Activated CD8-positive, alpha-beta memory T cell treated with anti-CD3 and anti-CD28 coated beads for 36 hours (primary cell): ENCODE results near the gene ZNF488. TPM values are rescaled to one million over a fixed set of nuclear protein-coding genes. Genes with fewer than 3 reads are reported as not detected.

Source experiments
- CTCF ChIA-PET: fragments of 350-600 bp; sonication (Branson Sonifier 250); formaldehyde crosslinking; loops from one replicate; lab custom pipeline; 2021; ENCODE audit warnings: antibody characterized with exemption; lab: Charles Lee
- POLR2A ChIA-PET: fragments of 350-600 bp; sonication (Branson Sonifier 250); formaldehyde crosslinking; loops from one replicate; lab custom pipeline; 2021; ENCODE audit warnings: antibody characterized with exemption; lab: Charles Lee
- total RNA-seq, 2 experiments: library from RNA; stranded (reverse); gene quantifications; one replicate each; pipeline ENCODE4 v1.2.3, GENCODE V29; 2021

The ZNF488 gene
- total RNA-seq, 2 experiments from 2014 or later: 0.34 to 0.38 TPM

GRCh38 chr10:47321521-47322195, 62.4 kb downstream of the ZNF488 start:
- CTCF ChIA-PET: interaction anchor here (0.7 to 1.3 kb wide), 2 partner anchors 274 kb away, joined by 3 read pairs; no protein-coding TSS in a partner anchor

GRCh38 chr10:47320812-47321211, 63.3 kb downstream of the ZNF488 start:
- CTCF ChIA-PET: interaction anchor here (1.3 kb wide), 1 partner anchor 273 kb away, joined by 3 read pairs; no protein-coding TSS in a partner anchor
- POLR2A ChIA-PET: interaction anchor here (0.8 kb wide), 1 partner anchor 21 kb away, joined by 3 read pairs; no protein-coding TSS in a partner anchor

More at GRCh38 chr10:47321521-47322195, 62.4 kb downstream of the ZNF488 start:
- POLR2A ChIA-PET: interaction anchor here (0.8 kb wide), 1 partner anchor 22 kb away, joined by 3 read pairs; no protein-coding TSS in a partner anchor

GRCh38 chr10:47319784-47320183, 64.3 kb downstream of the ZNF488 start:
- ChIA-PET CTCF (no interaction called here), POLR2A (no interaction called here)

- ChIA-PET CTCF (no interaction called here), POLR2A (no interaction called here)
Measured at GRCh38 chr10:47318706-47319105, 65.4 kb downstream of the ZNF488 start.

GRCh38 chr10:47317251-47317650, 66.8 kb downstream of the ZNF488 start:
- CTCF ChIA-PET: no interaction called here

GRCh38 chr10:47316131-47316530, 68.0 kb downstream of the ZNF488 start:
- ChIA-PET POLR2A (no interaction called here), CTCF (interaction anchor here (2.7 to 7.8 kb wide), 2 partner anchors 269 to 292 kb away, joined by 9 to 118 read pairs; no protein-coding TSS in a partner anchor)

More at GRCh38 chr10:47317251-47317650, 66.8 kb downstream of the ZNF488 start:
- POLR2A ChIA-PET: no interaction called here

Other genes with a start within 250 kb of the ZNF488 start
- 1 to 10 TPM in 1 of 2 experiments, under 1 TPM in 1; 0.89 to 1.0 TPM for gene GDF10, start 84.1 kb downstream of the ZNF488 start, total RNA-seq
- gene GDF2, start 61.8 kb downstream of the ZNF488 start, total RNA-seq: not detected
- gene RBP3, start 35.9 kb downstream of the ZNF488 start, total RNA-seq: not detected
- not detected for gene ANXA8, start 99.8 kb upstream of the ZNF488 start, total RNA-seq
- gene FAM25G, start 107.4 kb upstream of the ZNF488 start, total RNA-seq: not detected
- 1 to 10 TPM; 3.7 to 3.8 TPM for gene AGAP9, start 139.3 kb upstream of the ZNF488 start, total RNA-seq